ENCODE measurements around the gene DDX51.

Gene DDX51

GRCh38 chr12:132188916-132189325, 44.8 kb upstream of the DDX51 start:
- TF ChIP-seq, protein P1, sequence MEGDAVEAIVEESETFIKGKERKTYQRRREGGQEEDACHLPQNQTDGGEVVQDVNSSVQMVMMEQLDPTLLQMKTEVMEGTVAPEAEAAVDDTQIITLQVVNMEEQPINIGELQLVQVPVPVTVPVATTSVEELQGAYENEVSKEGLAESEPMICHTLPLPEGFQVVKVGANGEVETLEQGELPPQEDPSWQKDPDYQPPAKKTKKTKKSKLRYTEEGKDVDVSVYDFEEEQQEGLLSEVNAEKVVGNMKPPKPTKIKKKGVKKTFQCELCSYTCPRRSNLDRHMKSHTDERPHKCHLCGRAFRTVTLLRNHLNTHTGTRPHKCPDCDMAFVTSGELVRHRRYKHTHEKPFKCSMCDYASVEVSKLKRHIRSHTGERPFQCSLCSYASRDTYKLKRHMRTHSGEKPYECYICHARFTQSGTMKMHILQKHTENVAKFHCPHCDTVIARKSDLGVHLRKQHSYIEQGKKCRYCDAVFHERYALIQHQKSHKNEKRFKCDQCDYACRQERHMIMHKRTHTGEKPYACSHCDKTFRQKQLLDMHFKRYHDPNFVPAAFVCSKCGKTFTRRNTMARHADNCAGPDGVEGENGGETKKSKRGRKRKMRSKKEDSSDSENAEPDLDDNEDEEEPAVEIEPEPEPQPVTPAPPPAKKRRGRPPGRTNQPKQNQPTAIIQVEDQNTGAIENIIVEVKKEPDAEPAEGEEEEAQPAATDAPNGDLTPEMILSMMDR (IDR thresholded peaks at IDR 0.05; ENCODE audit: low read depth, low read length, missing control alignments) = no peak
- H3K4me3 ChIP-seq (ENCODE audit: low read depth, low read length) = peak overlapping the region; percentile 55
- DNase-seq (ENCODE audit: low read depth) = no peak

GRCh38 chr12:132188451-132188901, 44.4 kb upstream of the DDX51 start:
- no peak overlapping the region for H3K4me3 ChIP-seq (ENCODE audit: low read depth, low read length)
- DNase-seq (ENCODE audit: low read depth) = no peak
- TF ChIP-seq, protein P1 (IDR thresholded peaks at IDR 0.05; ENCODE audit: low read depth, low read length, missing control alignments) = no peak

DNA sequence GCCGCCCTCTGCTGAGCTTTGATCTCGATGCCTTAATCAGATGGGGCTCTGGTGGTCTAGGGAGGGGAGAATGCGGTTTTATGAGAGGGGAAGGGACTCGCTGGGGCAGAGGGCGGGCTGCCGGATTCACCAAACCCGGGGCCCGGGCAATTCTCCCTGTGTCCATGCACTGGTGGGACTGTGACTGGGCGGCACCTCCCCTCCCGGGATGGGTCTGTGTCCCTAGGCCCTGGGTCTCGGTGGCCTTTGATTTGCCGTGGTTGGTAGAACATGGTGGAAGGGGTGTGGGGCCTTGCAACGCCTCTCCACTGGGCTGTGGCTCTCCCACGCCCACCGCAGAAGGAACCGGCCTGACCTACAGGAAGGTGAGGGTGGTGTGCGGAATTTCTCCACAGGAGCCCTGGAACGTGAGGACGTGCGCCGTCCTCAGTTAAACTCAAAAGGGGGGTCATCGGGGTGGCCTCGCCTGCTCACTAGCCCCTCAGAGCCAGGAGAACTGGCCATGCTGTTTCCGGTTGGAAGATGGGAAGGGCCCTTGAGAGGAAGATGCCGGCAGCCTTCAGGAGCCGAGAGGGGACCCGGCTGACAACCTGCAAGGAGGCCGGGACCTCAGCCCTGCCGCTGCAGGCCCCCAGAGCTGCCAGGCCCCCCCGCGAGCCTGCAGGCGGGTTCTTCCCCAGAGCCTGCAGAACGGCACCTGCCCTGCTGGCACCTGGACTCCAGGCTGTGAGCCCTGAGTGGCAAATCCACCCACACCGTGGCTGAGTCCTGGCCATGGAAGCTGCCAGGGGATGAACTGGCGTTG, 43.7 kb upstream of the DDX51 start:
- no peak for DNase-seq (ENCODE audit: low read depth)
- no peak overlapping the region for H3K4me3 ChIP-seq (ENCODE audit: low read depth, low read length)
- TF ChIP-seq, protein P1 (IDR thresholded peaks at IDR 0.05; ENCODE audit: low read depth, low read length, missing control alignments) = no peak

GRCh38 chr12:132186857-132187620, 42.9 kb upstream of the DDX51 start:
- no peak overlapping the region for H3K4me3 ChIP-seq (ENCODE audit: low read depth, low read length)
- TF ChIP-seq, protein P1 (IDR thresholded peaks at IDR 0.05; ENCODE audit: low read depth, low read length, missing control alignments) = no peak
- DNase-seq (ENCODE audit: low read depth) = no peak

- no peak for DNase-seq (ENCODE audit: low read depth)
- TF ChIP-seq, protein P1 (IDR thresholded peaks at IDR 0.05; ENCODE audit: low read depth, low read length, missing control alignments) = no peak
- H3K4me3 ChIP-seq (ENCODE audit: low read depth, low read length) = no peak overlapping the region
Measured at GRCh38 chr12:132186208-132186856, 42.2 kb upstream of the DDX51 start.

- H3K4me3 ChIP-seq (ENCODE audit: low read depth, low read length) = no peak overlapping the region
- DNase-seq (ENCODE audit: low read depth) = no peak
- TF ChIP-seq, protein P1 (IDR thresholded peaks at IDR 0.05; ENCODE audit: low read depth, low read length, missing control alignments) = no peak
Measured at GRCh38 chr12:132185705-132186104, 41.6 kb upstream of the DDX51 start.
